Trophoblast cell (in vitro differentiated cells and primary cell): Measurements from ENCODE around the gene EGFL7.

Source experiments
- DNase-seq, 2 donors: peaks; one replicate each; pipeline ENCODE4 v3.0.0-alpha.2; 2016
- H2AFZ ChIP-seq: 2 replicates; pipeline ENCODE4 v1.6.1; 2013; ENCODE audit warnings: low read length, moderate library complexity, mild to moderate bottlenecking; ENCODE audit not compliant: insufficient read depth, poor library complexity
- H2AK5ac ChIP-seq: 2 replicates; pipeline ENCODE4 v1.6.1; 2013; ENCODE audit warnings: mild to moderate bottlenecking, low read length
- H2BK120ac ChIP-seq: 2 replicates; pipeline ENCODE4 v1.6.1; 2013; ENCODE audit warnings: low read length, mild to moderate bottlenecking, moderate library complexity; ENCODE audit not compliant: insufficient read depth, poor library complexity
- H2BK12ac ChIP-seq: 2 replicates; pipeline ENCODE4 v1.6.1; 2013; ENCODE audit warnings: mild to moderate bottlenecking, low read length, moderate library complexity
- H2BK5ac ChIP-seq: 2 replicates; pipeline ENCODE4 v1.6.1; 2013; ENCODE audit warnings: low read length, low read depth, moderate library complexity, mild to moderate bottlenecking; ENCODE audit not compliant: poor library complexity
- H3K14ac ChIP-seq: 2 replicates; pipeline ENCODE4 v1.6.1; 2013; ENCODE audit warnings: mild to moderate bottlenecking, low read length
- H3K18ac ChIP-seq: 2 replicates; pipeline ENCODE4 v1.6.1; 2013; ENCODE audit warnings: mild to moderate bottlenecking, low read length
- H3K23ac ChIP-seq: 2 replicates; pipeline ENCODE4 v1.6.1; 2013; ENCODE audit warnings: low read length
- H3K27ac ChIP-seq: 2 replicates; pipeline ENCODE4 v1.5.1; 2013; ENCODE audit warnings: low read depth, mild to moderate bottlenecking, inconsistent platforms, low read length, moderate library complexity
- H3K27me3 ChIP-seq: 2 replicates; pipeline ENCODE4 v1.6.1; 2013; ENCODE audit warnings: inconsistent platforms, mild to moderate bottlenecking, low read length, moderate library complexity; ENCODE audit not compliant: insufficient read depth
- H3K36me3 ChIP-seq, 2 experiments: 1 replicate in 1 of 2; 2 replicates in 1 of 2; pipeline ENCODE4 v1.6.1; 2013; ENCODE audit warnings: low read length in 2 of 2, mild to moderate bottlenecking in 2 of 2, moderate library complexity in 1 of 2; ENCODE audit not compliant: insufficient read depth in 2 of 2, control insufficient read depth in 1 of 2
- H3K4ac ChIP-seq: 2 replicates; pipeline ENCODE4 v1.6.1; 2013; ENCODE audit warnings: low read depth, mild to moderate bottlenecking, low read length, moderate library complexity
- H3K4me1 ChIP-seq, 2 experiments: 1 replicate in 1 of 2; 2 replicates in 1 of 2; pipeline ENCODE4 v1.6.1; 2013; ENCODE audit warnings: low read length in 2 of 2, mild to moderate bottlenecking in 2 of 2, moderate library complexity in 1 of 2; ENCODE audit not compliant: insufficient read depth in 2 of 2, control insufficient read depth in 1 of 2
- H3K4me2 ChIP-seq: 2 replicates; pipeline ENCODE4 v1.6.1; 2013; ENCODE audit warnings: inconsistent platforms, mild to moderate bottlenecking, low read length, moderate library complexity
- H3K4me3 ChIP-seq: 2 replicates; pipeline ENCODE4 v1.5.1; 2013; ENCODE audit warnings: mild to moderate bottlenecking, low read depth, low read length, inconsistent platforms
- H3K79me1 ChIP-seq: one replicate; pipeline ENCODE4 v1.6.1; 2013; ENCODE audit warnings: low read length
- H3K79me2 ChIP-seq: 2 replicates; pipeline ENCODE4 v1.6.1; 2013; ENCODE audit warnings: low read length, mild to moderate bottlenecking; ENCODE audit not compliant: control insufficient read depth, insufficient read depth, poor library complexity
- H3K9ac ChIP-seq: 2 replicates; pipeline ENCODE4 v1.6.1; 2013; ENCODE audit warnings: mild to moderate bottlenecking, low read length
- H3K9me3 ChIP-seq: 2 replicates; pipeline ENCODE4 v1.6.1; 2013; ENCODE audit warnings: low read depth, mild to moderate bottlenecking, control low read depth, inconsistent platforms, low read length; ENCODE audit not compliant: insufficient read depth
- H4K12ac ChIP-seq: 2 replicates; pipeline ENCODE4 v1.6.1; 2013; ENCODE audit warnings: low read depth, mild to moderate bottlenecking, low read length, moderate library complexity
- H4K8ac ChIP-seq: 2 replicates; pipeline ENCODE4 v1.6.1; 2013; ENCODE audit warnings: low read depth, mild to moderate bottlenecking, low read length, moderate library complexity
- H4K91ac ChIP-seq: one replicate; pipeline ENCODE4 v1.6.1; 2013; ENCODE audit warnings: low read depth, mild to moderate bottlenecking, low read length, moderate library complexity
- WGBS: extraction: QIAGEN DNeasy Blood & Tissue Kit; methylation state at CpG from one replicate; pipeline ENCODE4 v1.1.7; 2013; ENCODE audit warnings: missing lambda C conversion rate; ENCODE audit not compliant: insufficient read length, insufficient coverage; ENCODE audit errors: extremely low coverage; 5-methylcytosine and 5-hydroxymethylcytosine counted together

EGFL7 gene

DNA sequence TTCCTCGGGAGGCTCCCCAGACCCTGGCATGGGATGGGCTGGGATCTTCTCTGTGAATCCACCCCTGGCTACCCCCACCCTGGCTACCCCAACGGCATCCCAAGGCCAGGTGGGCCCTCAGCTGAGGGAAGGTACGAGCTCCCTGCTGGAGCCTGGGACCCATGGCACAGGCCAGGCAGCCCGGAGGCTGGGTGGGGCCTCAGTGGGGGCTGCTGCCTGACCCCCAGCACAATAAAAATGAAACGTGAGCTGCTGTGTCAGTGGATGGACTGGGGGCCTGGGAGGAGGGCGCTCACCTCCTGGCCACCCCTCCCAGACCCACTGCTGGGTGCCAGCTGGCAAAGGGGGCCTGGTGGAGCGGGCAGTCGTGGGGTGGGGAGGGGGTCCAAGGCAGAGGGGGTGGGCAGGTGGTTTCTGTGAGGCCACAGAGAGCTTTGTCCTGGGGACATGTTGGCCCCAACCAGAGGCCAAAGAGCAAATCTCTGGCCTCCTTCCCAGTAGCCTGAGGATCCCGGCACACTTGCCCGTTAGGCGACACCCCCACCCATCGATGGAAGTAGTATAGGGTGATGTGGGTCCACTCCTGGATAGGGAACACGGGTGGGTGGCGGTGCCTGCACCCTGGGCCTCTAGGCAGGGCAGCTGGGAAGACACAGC lies 9.8 kb downstream of the EGFL7 start:
- H4K91ac ChIP-seq = no peak overlapping the region
- no peak overlapping the region for H3K27ac ChIP-seq
- H2BK5ac ChIP-seq = no peak overlapping the region
- no peak overlapping the region for H4K8ac ChIP-seq
- H2BK120ac ChIP-seq = no peak overlapping the region
- no peaks in the 10 kb centered on the region for H3K79me1 ChIP-seq
- H2AFZ ChIP-seq = no peak overlapping the region
- H3K4me2 ChIP-seq = no peak overlapping the region
- no CpG with 5 or more reads among the region's 14 CpGs for whole genome bisulfite sequencing
- H3K4me3 ChIP-seq = no peak overlapping the region
- H3K4me1 ChIP-seq = no peaks in the 10 kb centered on the region
- no peak overlapping the region for H2BK12ac ChIP-seq
- no peaks in the 10 kb centered on the region for H3K27me3 ChIP-seq
- H3K79me2 ChIP-seq = no peaks in the 10 kb centered on the region
- no peak overlapping the region for H3K4ac ChIP-seq
- H4K12ac ChIP-seq = no peak overlapping the region
- DNase-seq = no peak
- H3K14ac ChIP-seq = no peak overlapping the region
- no peak overlapping the region for H3K23ac ChIP-seq
- no peak overlapping the region for H3K9ac ChIP-seq
- no peaks in the 10 kb centered on the region for H3K9me3 ChIP-seq
- H3K18ac ChIP-seq = no peak overlapping the region
- no peak overlapping the region for H2AK5ac ChIP-seq
- H3K36me3 ChIP-seq = peaks cover 2 to 6% of the 10 kb centered on the region in 2 experiments

DNA sequence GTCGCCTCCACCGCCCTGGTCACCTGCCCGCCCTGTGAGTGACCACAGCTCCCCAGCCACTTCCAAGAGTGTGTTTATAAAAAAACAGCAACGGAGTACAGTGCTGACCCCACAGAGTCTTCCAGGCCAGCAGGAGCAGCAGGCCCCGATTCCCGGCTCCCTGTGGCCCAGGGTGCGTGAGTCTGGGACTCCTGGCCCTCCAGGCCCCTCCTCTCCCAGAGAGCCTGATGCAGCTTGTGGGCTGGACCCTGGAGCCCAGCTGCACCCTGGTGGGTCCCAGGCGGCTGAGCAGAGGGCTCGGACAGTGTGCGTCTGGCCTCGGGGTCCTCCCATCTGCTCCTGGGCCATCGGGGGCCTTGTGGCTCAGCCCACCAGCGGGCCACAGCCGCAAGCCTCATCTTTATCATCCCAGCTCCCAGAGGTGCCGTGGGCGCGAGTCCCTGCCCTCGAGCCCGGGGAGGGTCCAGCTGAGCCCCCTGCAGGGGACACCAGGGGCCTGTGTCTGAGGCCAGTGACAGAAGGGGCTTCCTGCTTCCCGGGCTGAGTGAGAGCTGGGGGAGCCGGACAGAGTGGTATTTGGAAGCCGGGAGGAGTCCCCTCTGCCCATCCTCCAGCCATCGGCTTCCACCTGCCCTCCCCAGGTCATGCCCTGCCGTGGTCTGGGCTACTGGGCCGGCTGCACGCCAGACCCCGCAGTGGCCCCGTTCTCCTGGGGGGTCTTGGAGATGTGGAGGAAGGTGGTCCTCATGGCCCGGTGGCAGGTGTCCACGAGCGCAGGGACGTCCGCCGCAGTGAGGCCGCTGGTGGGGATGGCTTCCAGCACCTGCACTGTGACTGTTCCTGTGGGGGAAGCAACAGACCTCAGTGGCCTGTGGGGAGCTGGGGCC lies 10.6 kb downstream of the EGFL7 start:
- Histone ChIP-seq H2BK120ac (no peak overlapping the region), H3K4me1 (no peaks in the 10 kb centered on the region), H3K27me3 (no peaks in the 10 kb centered on the region), H3K9me3 (no peaks in the 10 kb centered on the region), H3K23ac (no peak overlapping the region), H3K79me2 (no peaks in the 10 kb centered on the region), H3K27ac (no peak overlapping the region), H4K91ac (no peak overlapping the region), H3K4me2 (no peak overlapping the region), H3K4me3 (no peak overlapping the region), H4K12ac (no peak overlapping the region), H4K8ac (no peak overlapping the region), H3K4ac (no peak overlapping the region), H2BK12ac (no peak overlapping the region), H2BK5ac (no peak overlapping the region), H3K18ac (no peak overlapping the region), H3K14ac (no peak overlapping the region), H3K79me1 (no peaks in the 10 kb centered on the region), H3K36me3 (peaks cover 2 to 6% of the 10 kb centered on the region in 2 experiments), H3K9ac (no peak overlapping the region), H2AFZ (no peak overlapping the region), H2AK5ac (no peak overlapping the region)
- no peak for DNase-seq
- no CpG with 5 or more reads among the region's 35 CpGs for WGBS

DNA sequence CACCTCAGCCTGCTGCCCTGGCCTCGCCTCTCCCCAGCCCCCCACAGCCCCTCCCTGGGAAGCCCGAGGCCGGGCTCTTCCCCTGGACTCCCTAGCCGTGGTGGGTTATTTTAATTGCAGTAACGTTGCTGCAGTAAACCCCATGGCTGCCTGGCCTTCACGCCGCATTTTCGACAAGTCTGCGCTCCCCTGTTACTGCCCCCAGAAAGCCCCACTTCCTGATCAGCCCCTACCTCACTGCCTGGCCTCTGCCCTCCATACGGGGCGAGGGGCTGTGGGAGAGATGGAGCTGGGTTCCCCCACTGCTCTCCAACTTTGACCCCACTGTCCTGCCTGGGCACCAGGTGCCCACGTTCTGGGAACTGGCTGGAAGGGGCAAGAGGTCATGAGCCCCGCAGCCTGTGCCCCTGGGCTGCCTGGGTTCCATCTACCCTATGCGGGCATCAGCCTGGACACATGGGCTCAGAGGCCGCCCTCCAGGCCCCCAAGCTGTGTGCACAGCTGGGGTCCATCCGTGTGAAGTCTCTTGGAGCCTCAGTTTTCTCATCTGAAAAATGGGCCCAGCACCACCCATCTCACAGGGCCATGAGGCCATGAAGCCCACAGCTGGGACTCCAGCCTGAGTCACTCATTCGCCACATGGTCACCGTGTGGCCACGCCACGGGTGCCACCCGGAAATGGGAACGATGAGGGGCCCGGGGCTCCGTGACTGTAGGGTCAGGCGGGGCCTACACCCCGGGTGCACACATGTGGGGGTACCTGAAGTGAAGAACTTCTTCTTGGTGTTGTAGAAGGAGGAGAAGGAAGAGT lies 11.5 kb downstream of the EGFL7 start:
- no peak overlapping the region for H2BK5ac ChIP-seq
- H4K12ac ChIP-seq = no peak overlapping the region
- no peak overlapping the region for H3K27ac ChIP-seq
- no peaks in the 10 kb centered on the region for H3K79me2 ChIP-seq
- H3K14ac ChIP-seq = no peak overlapping the region
- H3K23ac ChIP-seq = no peak overlapping the region
- no CpG with 5 or more reads among the region's 26 CpGs for WGBS
- no peak overlapping the region for H4K8ac ChIP-seq
- H3K4ac ChIP-seq = no peak overlapping the region
- H3K36me3 ChIP-seq = peaks cover 2 to 6% of the 10 kb centered on the region in 2 experiments
- H3K9ac ChIP-seq = no peak overlapping the region
- H3K18ac ChIP-seq = no peak overlapping the region
- no peaks in the 10 kb centered on the region for H3K4me1 ChIP-seq
- DNase-seq = no peak
- H3K9me3 ChIP-seq = no peaks in the 10 kb centered on the region
- no peak overlapping the region for H2BK12ac ChIP-seq
- H2BK120ac ChIP-seq = no peak overlapping the region
- no peaks in the 10 kb centered on the region for H3K79me1 ChIP-seq
- H4K91ac ChIP-seq = no peak overlapping the region
- no peak overlapping the region for H2AFZ ChIP-seq
- H3K4me2 ChIP-seq = no peak overlapping the region
- H2AK5ac ChIP-seq = no peak overlapping the region
- H3K4me3 ChIP-seq = no peak overlapping the region
- no peaks in the 10 kb centered on the region for H3K27me3 ChIP-seq

DNA sequence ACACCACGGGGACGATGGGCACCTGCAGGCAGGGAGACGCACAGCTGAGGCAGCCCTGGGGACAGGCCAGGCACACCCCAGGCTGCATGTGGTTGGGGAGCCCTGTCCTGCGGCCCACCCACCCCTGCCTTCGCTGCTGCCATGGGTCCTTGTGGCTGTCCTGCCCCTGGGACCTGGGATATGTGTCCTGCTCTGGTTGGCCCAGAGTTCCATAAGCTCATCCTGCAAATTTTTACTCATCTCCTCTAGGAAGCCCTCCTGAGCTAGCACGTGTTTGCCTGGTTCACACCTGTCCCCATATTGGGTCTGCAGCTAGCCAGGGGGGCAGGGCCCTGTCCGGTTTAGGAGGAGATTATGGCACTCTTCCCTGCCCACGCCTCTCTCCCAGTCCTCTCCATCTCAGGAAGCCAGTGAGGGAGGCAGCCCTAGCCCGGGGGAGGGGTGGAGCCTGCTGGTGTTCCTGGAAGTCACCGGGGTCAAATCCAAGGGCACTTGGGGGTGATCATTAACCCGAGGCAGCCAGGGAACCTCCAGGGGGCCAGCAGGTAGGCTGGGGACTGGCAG lies 12.2 kb downstream of the EGFL7 start:
- WGBS = no CpG with 5 or more reads among the region's 11 CpGs
- Histone ChIP-seq H3K4me1 (no peaks in the 10 kb centered on the region), H4K8ac (no peak overlapping the region), H3K18ac (no peak overlapping the region), H4K91ac (no peak overlapping the region), H3K79me1 (no peaks in the 10 kb centered on the region), H3K79me2 (no peaks in the 10 kb centered on the region), H3K9ac (no peak overlapping the region), H3K27ac (no peak overlapping the region), H3K4me3 (no peak overlapping the region), H3K23ac (no peak overlapping the region), H3K4me2 (no peak overlapping the region), H2BK5ac (no peak overlapping the region), H2BK12ac (no peak overlapping the region), H2BK120ac (no peak overlapping the region), H4K12ac (no peak overlapping the region), H3K9me3 (no peaks in the 10 kb centered on the region), H3K4ac (no peak overlapping the region), H2AFZ (no peak overlapping the region), H2AK5ac (no peak overlapping the region), H3K27me3 (no peaks in the 10 kb centered on the region), H3K36me3 (peaks cover 2 to 6% of the 10 kb centered on the region in 2 experiments), H3K14ac (no peak overlapping the region)
- no peak for DNase-seq
